NCI-H2081 (cell line): ENCODE measurements around the gene SLC34A3.
"Not testable (repeated sequence)": the region's sequence is repeated elsewhere in the genome, so short reads cannot be mapped to it uniquely, and the experiment has no call there.

ENCODE experiments used
- DNase-seq, 2 experiments: peaks; one replicate each; lab custom pipeline; 2025; lab: John Stamatoyannopoulos, UW

The SLC34A3 gene

DNA sequence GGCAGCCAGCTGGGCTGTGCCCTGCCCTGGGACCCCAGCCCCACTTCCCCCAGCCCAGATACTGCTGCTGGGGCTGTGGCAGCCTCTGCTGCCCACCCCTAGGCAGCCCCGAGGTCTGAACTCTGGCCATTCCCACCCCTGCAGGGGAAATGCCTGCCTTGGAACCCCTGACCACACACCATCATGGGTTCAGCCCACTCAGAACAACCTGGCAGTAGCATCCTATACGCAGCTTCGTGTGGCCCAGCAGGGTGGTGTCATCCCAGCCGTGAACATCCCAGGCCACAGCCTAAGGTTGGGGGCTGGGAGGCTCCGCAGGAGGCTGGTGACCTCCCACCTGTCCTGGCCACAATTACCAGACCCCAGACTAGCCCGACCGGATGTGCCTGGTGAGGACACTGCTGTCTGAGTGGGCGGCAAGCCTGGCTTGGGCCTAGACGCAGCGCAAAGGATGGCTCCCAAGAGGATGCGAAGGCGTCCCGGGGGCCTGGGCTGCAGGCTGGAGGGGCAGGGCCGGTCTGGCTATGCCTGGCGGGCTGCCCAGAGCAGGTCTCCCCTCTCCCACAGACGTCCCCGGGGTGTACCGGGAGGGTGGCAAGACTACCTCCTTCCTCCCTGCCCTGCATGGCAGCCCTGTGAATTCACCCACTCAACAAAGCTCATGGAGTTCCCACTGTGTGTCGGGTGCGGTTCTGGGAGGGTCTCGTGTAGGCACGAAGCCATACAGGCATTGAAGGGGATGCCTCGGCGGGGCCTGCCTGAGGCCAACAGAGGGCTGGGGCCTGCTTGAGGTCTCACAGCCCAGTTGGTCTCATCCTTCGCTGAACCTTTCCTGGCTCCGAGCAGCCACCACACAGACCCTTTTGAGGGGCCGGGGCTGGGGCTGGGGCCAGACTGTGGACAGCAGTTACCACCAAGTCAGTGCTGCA is 1.5 kb upstream of the SLC34A3 start:
- DNase-seq: no peak

DNA sequence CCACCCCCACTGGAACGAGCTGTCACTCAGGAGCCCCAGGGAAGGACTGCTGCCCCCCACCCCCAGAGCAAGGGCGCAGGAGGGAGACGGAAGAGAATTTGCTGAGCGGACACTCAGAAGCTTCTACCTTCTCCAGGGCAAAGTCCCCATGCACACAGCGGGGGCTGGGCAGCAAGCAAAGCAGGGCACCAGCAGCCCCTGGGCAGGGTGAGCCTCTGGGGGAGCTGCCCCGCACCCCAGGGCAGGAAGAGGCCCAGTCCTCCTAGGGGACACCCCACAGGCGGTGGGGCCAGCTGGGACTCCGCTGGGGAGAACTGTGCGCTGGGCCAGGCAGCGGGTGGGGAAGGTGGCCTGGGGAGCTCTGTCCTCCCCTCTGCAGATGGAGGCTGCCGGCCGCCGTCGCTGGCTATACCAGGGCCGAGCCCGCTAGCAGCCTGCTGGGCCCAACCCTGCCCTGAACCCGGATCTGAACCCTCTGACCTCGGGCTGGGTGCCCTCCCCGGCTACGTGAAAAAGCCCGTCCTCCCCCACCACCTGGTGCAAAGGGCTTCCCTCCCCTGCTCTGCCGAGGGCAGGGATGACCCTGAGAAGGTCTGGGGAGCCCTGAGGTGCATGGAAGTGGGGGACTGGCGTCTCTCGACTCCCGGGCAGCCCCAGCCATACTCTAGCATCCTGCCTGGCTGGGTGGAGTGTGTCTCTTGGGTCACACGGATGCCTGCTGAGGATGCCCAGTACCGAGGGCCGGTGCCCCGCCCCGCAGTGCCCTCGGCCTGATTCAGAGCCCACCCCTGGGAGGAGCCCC is 597 bp upstream of the SLC34A3 start:
- DNase-seq: no peak

DNA sequence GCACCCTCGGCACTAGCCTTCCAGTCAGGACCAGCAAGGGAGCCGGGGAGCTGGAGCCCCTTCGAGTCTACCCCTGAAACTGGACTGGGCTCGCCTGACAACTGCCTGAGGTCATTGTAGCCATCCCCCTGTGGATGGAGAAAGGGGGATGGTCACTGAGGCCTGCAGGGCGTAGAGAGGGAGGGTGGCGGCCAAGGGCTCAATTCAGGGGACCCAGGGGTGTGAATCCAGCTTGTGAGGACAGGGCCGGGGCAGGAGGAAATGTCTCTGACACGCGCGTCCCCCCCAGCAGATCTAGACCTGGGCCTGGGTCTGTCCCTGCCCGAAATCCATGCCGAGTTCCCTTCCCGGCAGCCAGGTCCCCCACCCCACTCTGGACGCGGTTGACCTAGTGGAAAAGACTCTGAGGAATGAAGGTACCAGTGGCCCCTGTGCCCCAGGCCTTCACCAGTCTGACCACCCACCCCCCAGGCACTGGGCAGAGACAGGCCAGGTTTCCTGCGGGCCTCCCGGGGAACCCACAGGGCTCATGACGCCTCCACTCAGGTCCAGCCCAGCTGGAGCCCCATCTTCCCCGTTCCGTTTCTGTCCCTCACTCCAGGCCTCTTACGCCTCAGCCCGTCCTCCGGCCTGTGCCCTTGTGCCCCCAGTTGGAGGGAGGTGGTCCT is 805 bp downstream of the SLC34A3 start:
- no peak for DNase-seq

DNA sequence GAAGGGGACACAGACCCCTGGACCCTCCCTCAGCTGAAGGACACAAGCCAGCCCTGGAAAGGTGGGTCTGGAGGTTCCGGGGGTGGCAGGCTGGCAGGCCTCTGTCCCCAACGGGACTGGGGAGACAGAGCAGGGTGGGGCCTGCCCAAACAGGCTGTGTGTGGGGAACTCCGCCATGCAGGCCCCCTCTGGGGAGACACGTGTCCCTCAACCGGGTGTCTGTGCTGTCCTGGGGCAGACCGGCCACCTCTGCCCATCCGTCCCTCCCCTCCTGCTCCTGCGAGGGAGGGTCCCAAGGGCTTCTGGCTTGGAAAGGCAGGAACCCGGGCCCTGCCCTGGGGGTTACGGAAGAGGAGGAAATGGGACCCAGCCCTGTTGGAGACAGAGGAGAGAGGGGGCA is 1.4 kb downstream of the SLC34A3 start:
- no peak for DNase-seq

DNA sequence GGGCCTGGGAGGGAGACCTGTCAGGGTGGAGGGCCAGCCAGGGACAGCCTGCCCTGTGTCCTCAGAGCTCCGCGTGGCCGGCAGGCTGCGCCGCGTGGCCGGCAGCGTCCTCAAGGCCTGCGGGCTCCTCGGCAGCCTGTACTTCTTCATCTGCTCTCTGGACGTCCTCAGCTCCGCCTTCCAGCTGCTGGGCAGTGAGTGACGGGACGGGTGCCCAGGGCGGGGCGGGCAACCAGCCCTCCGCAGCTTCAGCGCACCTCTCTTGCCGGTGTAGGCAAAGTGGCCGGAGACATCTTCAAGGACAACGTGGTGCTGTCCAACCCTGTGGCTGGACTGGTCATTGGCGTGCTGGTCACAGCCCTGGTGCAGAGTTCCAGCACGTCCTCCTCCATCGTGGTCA is 1.8 kb downstream of the SLC34A3 start:
- no peak for DNase-seq

DNA sequence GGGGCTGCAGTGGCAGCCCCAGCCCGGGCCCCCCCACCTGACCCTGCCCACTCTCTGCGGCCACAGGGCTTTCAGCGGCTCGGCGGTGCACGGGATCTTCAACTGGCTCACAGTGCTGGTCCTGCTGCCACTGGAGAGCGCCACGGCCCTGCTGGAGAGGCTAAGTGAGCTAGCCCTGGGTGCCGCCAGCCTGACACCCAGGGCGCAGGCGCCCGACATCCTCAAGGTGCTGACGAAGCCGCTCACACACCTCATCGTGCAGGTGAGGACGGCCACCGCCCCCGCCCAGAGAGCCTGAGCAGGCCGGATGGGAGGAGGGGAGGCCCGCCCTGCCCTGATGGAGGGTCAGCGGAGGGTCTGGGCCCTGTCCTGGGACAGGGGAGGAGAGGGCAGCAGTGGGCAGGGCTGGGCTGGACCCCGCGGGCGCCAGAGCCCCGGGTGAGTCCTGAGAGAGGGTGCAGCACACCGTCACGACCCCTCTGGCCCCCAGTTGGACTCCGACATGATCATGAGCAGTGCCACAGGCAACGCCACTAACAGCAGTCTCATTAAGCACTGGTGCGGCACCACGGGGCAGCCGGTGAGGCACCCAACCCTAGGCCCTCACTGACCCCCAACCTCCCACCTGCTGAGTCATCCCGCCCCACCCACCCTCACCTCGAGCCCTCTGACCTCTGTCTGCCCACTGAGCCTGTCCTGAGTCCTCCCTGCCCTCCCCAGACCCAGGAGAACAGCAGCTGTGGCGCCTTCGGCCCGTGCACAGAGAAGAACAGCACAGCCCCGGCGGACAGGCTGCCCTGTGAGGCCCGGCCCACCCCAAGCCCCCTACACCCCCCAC is 2.7 kb downstream of the SLC34A3 start:
- DNase-seq: no peak

DNA sequence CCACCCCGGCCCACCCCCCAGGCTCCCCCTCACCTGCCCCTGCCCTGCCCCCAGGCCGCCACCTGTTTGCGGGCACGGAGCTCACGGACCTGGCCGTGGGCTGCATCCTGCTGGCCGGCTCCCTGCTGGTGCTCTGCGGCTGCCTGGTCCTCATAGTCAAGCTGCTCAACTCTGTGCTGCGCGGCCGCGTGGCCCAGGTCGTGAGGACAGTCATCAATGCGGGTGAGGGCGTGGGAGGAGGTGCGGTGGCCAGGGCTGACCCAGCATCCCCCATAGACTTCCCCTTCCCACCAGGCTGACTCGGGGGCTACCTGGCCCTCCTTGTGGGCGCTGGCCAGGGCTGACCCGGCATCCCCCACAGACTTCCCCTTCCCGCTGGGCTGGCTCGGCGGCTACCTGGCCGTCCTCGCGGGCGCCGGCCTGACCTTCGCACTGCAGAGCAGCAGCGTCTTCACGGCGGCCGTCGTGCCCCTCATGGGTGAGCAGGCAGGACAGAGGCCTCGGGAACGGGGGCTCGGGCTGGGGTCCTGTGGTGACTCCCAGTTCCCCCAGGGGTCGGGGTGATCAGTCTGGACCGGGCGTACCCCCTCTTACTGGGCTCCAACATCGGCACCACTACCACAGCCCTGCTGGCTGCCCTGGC is 3.5 kb downstream of the SLC34A3 start:
- DNase-seq: no peak

DNA sequence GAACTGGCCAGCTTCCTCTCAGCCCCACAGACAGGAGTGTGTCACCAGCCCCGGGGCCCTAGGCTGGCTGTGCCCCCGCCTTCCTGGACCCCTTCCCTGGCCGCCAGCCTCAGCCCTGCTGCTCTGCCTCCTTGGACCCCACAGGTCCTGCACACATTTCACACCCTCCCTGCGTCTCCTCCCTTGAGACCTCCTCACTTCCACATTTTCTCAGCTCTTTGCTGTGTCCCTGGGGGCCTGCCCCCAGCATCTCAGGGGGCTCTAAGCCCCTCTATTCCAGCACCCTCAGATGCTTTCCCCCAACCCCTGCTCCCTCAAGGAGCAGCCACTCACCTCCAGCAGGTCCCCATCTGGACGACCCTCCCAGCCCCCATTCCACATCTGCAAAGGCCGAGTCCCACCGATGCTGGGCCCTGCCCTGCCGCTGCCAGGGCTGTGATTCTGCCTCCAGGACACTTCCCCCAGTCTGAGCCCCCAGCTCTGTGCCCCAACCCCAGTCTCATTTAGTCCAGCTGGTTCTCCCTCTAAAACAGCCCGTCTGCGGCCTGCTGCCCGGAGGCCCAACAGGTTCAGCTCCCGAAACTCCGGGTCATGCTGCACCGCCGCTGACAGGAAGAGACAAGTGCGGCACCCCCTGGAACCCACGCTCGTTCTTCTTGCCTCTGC is 4.2 kb downstream of the SLC34A3 start:
- DNase-seq: no peak

DNA sequence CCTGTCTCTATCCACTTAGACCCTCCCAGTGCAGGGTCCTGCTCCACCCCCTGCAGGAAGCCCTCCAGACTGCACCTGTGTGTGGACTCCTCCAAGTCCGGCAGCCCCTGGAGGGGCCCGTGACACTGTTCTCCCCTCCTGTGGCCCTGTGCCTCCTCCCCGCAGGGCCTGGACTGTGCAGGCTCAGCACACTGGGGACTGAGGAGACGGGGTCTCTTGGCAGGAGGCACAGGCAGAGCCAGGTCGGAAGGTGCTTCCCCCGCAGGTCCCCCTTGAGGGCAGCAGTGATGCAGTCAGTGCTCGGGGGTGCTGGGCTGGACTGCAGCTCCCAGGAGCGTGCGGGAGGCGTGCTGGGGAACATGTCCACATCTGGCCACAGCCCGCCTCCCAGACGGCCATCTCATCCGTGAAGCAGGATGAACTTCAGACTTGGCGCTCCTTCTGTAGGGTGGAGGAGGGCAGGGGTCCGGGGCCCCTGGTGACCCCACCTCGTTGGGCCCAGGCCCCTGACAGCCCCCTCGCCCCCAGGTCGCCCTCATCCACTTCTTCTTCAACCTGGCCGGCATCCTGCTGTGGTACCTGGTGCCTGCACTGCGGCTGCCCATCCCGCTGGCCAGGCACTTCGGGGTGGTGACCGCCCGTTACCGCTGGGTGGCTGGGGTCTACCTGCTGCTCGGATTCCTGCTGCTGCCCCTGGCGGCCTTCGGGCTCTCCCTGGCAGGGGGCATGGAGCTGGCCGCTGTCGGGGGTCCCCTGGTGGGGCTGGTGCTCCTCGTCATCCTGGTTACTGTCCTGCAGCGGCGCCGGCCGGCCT is 4.9 kb downstream of the SLC34A3 start:
- DNase-seq: no peak

DNA sequence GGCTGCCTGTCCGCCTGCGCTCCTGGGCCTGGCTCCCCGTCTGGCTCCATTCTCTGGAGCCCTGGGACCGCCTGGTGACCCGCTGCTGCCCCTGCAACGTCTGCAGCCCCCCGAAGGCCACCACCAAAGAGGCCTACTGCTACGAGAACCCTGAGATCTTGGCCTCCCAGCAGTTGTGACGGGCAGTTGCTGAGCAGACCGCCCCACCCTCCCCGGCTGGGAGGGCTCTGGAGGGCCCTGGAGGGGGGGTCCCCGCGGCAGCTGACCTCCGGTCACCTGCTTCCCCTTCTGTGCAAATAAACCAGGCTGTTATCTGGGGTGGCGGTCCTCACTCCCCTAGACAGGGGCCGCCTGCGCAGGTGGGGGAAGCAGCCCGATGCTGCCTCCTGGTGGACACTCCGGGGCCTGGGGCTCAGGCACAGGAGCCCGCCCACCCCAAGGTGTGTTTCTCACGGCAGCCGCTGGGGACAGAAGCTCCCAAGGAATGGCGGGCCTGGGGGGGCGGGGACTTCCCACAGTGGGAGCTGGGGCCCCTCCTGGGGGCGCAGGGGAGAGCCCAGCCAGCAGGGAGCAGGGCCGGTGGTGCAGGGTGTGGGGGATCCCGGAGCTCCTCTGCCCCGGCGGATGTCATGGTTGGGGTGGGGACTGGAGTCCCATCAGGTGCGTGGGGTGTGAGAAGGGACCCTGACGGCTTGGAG is 5.7 kb downstream of the SLC34A3 start:
- peak; percentile 83 to 85 for DNase-seq

DNA sequence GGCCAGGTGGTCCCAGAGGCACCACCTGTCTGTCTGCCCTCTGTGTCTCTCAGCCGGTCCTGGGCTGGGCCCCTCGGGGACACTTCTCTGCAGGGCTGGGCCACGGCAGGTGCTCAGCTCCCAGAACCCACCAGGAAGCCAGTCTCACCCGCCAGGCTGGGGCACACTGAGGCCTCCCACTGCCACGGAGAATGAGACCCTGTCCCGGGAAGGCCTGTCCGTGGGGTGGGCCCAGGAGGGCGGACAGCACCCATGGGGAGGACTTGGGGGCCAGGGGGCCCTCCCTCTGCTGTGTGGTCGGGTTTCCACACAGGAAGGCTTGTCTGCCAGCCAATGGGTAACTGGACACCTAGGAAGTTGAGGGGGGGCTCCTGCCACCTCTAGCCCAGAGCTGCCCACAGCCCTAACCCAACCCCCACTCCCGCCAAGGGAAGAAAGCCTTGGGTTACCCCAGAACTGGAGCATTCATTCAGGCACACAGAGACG is 6.3 kb downstream of the SLC34A3 start:
- peak in 1 of 2 experiments; percentile 60 for DNase-seq

DNA sequence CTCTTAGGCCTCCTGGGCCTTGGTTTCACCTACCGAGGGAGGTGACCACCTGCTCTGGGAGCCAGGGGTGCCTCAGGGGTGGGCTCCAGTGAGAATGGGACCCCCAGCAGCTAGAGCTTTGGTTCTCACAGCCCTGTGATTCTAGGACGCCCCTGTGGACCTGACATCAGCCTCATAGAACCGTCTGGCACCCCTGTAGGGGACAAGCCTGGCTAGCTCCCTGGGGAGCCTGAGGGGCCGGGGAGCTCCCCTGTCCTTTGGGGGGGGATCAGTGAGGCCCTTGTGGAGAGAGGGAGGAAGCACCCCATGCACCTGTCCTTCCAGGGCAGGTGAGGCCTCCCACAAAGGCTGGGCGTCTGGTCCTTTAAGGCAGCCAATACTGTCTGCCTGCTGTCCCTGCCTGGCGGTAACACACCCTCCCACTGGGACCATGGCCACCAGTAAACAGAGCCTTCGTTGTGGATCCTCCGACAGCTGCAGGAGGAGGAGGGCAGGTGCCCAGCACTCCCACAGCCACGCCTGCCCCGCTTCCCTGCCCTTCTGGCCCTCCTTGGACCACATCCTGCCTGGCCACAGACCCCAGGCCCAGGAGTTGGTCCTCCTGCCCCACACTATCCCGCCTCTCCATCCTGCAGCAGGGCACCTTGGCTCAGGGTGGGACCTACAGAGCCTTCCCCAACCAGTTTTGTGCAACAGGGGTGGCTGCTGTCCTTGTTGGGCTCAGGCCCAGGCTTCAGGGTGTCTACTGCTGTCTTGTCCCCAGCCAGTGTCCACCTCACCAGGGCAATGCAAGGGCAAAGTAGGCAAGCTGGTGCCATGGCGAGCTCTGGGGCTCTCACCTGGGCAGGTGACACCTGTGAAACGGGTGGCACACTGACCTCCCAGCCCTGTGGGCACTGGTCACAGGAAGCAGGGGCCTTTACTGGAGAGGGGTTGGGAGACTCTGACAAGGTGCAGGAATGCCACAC is 7.3 kb downstream of the SLC34A3 start:
- peak; percentile 80 to 91 for DNase-seq

DNA sequence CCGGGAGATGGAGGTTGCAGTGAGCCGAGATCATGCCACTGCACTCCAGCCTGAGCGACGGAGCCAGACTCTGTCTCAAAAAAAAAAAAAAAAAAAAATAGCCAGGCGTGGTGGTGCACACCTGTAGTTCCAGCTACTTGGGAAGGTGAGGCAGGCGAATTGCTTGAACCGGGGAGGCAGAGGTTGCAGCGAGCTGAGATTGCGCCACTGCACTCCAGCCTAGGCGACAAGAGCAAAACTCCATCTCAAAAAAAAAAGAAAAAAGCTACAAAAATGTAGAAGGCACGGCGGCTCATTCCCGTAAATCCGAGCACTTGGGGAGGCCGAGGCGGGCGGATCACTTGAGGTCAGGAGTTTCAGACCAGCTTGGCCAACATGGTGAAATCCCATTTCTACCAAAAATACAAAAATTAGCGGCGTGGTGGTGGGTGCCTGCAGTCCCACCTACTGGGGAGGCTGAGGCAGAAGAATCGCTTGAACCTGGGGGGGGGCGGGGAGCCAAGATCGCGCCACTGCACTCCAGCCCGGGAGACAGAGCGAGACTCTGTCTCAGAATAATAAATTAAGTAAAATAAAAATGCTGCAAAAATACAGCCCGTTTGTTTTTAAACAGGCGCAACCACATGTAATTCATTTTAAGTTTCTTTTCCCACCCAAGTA is 9.0 kb downstream of the SLC34A3 start:
- not testable (repeated sequence) for DNase-seq

DNA sequence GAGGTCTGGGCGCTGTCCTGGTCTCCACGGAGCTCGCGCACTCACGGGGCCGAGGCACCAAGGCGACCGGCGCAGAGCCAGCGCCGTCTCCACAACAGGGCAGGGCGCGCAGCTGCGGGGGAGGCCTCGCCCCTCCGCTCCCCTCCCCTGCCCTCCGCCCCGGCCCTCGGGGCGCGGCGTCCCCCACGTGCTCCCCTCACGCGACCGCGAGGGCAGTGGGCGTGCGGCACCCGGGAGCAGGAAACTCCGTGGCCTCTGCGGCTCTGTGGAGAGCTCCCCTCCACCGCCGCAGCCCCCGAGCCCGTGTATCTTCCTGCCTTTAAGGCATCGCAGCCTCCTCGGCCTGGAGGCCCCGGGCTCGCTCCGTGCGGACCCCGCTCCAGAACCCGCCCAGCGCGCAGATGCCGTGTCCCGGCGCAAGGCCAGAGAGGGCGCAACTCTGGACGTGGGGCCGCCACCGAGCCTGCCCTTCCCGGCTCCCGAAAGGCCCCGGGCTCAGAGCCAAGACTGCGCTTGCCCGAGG is 9.7 kb downstream of the SLC34A3 start:
- DNase-seq: peak; percentile 81 to 86

DNA sequence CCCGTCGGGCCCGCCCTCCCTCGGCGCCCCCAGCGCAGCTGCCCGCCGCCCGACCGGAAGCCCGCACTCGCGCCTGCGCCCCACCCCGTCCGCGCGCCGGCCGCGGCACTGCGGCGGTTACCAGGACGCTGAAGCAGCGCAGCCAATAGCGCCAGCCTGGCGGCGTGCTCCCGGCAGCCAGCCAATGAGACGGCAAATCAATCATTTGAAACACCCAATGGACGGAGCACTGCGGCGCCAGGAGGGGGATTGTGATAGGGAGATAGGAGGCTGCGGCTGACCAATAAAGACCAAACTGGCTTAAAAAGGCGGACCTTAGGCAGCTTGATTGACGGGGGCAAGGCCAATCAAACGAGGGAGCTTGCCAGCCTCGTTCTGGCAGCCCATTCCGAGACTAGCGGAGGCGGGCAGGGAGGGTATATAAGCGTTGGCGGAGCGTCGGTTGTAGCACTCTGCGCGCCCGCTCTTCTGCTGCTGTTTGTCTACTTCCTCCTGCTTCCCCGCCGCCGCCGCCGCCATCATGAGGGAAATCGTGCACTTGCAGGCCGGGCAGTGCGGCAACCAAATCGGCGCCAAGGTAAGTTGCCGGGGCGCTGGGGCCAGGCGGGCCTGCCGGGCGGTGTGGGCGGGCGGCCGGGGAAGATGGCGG is 10.3 kb downstream of the SLC34A3 start, which contains the start of gene TUBB4B:
TSS of gene TUBB4B (plus strand) at position 447 of the 649 bp plus-strand sequence. CDS start at position 521, 74 bp downstream.
- peak; percentile 99 to 100 for DNase-seq
